ENCODE measurements around the gene TPM1. TPM values are rescaled to one million over a fixed set of nuclear protein-coding genes. Genes with fewer than 3 reads are reported as not detected.

The TPM1 gene
- total RNA-seq, 6 experiments from 2014 or later, result 1,264 to 1,620 (median 1,342) TPM

- no peak for DNase-seq
- peak overlapping the region; percentile 20 for H3K4me3 Mint-ChIP-seq
- H3K4me1 Mint-ChIP-seq (ENCODE audit: low read depth), result peaks cover 85% of the 10 kb centered on the region
- H3K9me3 Mint-ChIP-seq, result peaks cover 13% of the 10 kb centered on the region
- peak overlapping the region; percentile 88 for H3K27ac Mint-ChIP-seq
- TF ChIP-seq CTCF (IDR thresholded peaks at IDR 0.05), result no peak
- H3K27me3 Mint-ChIP-seq (ENCODE audit: insufficient read depth), result peaks cover 40% of the 10 kb centered on the region
- peaks cover 89% of the 10 kb centered on the region for H3K36me3 Mint-ChIP-seq (ENCODE audit: low read depth)
These were observed 20.7 kb downstream of the TPM1 start for GRCh38 chr15:63063164-63063756.

- Mint-ChIP-seq H3K9me3 (peaks cover 18% of the 10 kb centered on the region), H3K4me3 (peak overlapping the region; percentile 20; the same call in 1 of the 2 replicates), H3K4me1 (ENCODE audit: low read depth) (peaks cover 89% of the 10 kb centered on the region), H3K36me3 (ENCODE audit: low read depth) (peaks cover 90% of the 10 kb centered on the region), H3K27me3 (ENCODE audit: insufficient read depth) (peaks cover 46% of the 10 kb centered on the region), H3K27ac (peak overlapping the region; percentile 88)
- DNase-seq, result no peak
- no peak for TF ChIP-seq CTCF (IDR thresholded peaks at IDR 0.05)
These were observed 21.4 kb downstream of the TPM1 start for GRCh38 chr15:63063877-63064409.

GRCh38 chr15:63065262-63066221 lies 23.0 kb downstream of the TPM1 start:
- no peak for DNase-seq
- peaks cover 52% of the 10 kb centered on the region for H3K27me3 Mint-ChIP-seq (ENCODE audit: insufficient read depth)
- H3K4me3 Mint-ChIP-seq, result peak overlapping the region; percentile 46; the same call in 1 of the 2 replicates
- peaks cover 13% of the 10 kb centered on the region for H3K9me3 Mint-ChIP-seq
- TF ChIP-seq CTCF (IDR thresholded peaks at IDR 0.05), result no peak
- peaks cover 86% of the 10 kb centered on the region for H3K36me3 Mint-ChIP-seq (ENCODE audit: low read depth)
- H3K27ac Mint-ChIP-seq, result peak overlapping the region; percentile 88
- H3K4me1 Mint-ChIP-seq (ENCODE audit: low read depth), result peaks cover 86% of the 10 kb centered on the region

- DNase-seq, result no peak
- Mint-ChIP-seq H3K27me3 (ENCODE audit: insufficient read depth) (peaks cover 52% of the 10 kb centered on the region), H3K4me3 (no peak overlapping the region; the same call in 1 of the 2 replicates), H3K36me3 (ENCODE audit: low read depth) (peaks cover 86% of the 10 kb centered on the region), H3K9me3 (peaks cover 19% of the 10 kb centered on the region), H3K4me1 (ENCODE audit: low read depth) (peaks cover 86% of the 10 kb centered on the region), H3K27ac (peak overlapping the region; percentile 88)
- no peak for TF ChIP-seq CTCF (IDR thresholded peaks at IDR 0.05)
These were observed 23.7 kb downstream of the TPM1 start for GRCh38 chr15:63066272-63066671.

GRCh38 chr15:63067306-63067705 lies 24.8 kb downstream of the TPM1 start:
- no peak for TF ChIP-seq CTCF (IDR thresholded peaks at IDR 0.05)
- Mint-ChIP-seq H3K36me3 (ENCODE audit: low read depth) (peaks cover 86% of the 10 kb centered on the region), H3K27ac (peak overlapping the region; percentile 76), H3K4me3 (no peak overlapping the region; the same call in 1 of the 2 replicates), H3K27me3 (ENCODE audit: insufficient read depth) (peaks cover 50% of the 10 kb centered on the region), H3K4me1 (ENCODE audit: low read depth) (peaks cover 85% of the 10 kb centered on the region), H3K9me3 (peaks cover 20% of the 10 kb centered on the region)
- no peak for DNase-seq
